Erythroblast (primary cell): ENCODE measurements around the gene ATP13A2.

Experiments used
- GATA1 ChIP-seq: IDR thresholded peaks from 2 replicates; pipeline ENCODE4 v1.6.1; 2011; ENCODE audit warnings: low read depth, mild to moderate bottlenecking, control low read depth, low read length, moderate library complexity
- POLR2A ChIP-seq: IDR thresholded peaks from 2 replicates; pipeline ENCODE4 v1.6.1; 2011; ENCODE audit warnings: mild to moderate bottlenecking, low read length

DNA sequence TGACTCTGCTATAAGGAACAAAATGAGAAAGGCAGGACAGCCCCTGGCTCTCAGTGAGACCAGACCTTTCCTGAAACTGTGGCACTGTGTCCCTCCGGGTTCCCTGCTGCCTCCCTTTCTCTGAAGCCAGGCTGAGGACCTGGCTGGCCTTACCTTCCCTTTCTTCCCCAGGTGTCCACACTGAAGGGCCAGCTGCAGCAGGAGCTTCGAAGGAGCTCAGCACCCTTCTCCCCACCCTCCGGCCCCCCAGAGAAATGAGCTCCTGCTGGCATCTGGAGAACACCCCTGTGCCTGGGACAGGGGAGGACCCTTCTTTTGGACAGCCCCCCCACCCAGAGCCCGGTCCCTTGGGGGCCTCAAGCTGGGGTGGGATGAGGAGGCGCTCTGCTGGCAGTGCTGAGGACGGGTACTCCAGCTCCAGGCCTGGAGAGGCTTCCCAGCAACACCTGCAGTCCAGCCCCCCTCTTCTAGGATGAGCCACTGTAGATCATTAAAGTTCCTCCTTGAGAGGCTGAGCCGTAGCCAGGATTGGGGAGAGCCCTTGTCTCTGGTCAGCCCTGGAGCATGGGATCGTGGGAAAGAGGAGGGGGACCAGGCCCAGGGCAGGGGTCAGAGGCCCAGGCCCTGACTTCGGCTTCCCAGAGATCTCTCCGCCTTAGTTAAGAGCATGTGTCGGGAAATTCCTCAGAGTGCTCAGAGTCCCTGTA, 39.4 kb downstream of the ATP13A2 start:
- TF ChIP-seq POLR2A (no peak), GATA1 (no peak)
